ENCODE results near the gene SELENOM. TPM values are rescaled to one million over a fixed set of nuclear protein-coding genes. Genes with fewer than 3 reads are reported as not detected.
"Not testable (repeated sequence)": the region's sequence is repeated elsewhere in the genome, so short reads cannot be mapped to it uniquely, and the experiment has no call there.

Gene SELENOM
- total RNA-seq, 1 donor from 2014 or later = 228 TPM

- H3K4me3 Mint-ChIP-seq (ENCODE audit: unreplicated experiment) = no peak overlapping the region
- no peaks in the 10 kb centered on the region for H3K9me3 Mint-ChIP-seq (ENCODE audit: low read depth)
- H3K4me1 Mint-ChIP-seq (ENCODE audit: low read depth) = peaks cover 6% of the 10 kb centered on the region
- H3K36me3 Mint-ChIP-seq (ENCODE audit: low read depth) = no peaks in the 10 kb centered on the region
- no peaks in the 10 kb centered on the region for H3K27me3 Mint-ChIP-seq (ENCODE audit: low read depth)
- H3K27ac Mint-ChIP-seq (ENCODE audit: unreplicated experiment) = no peak overlapping the region
- DNase-seq (ENCODE audit: low spot score) = no peak
- TF ChIP-seq CTCF (IDR thresholded peaks at IDR 0.05) = no peak
These were observed 44.7 kb downstream of the SELENOM start for GRCh38 chr22:31062566-31063230.

GRCh38 chr22:31059663-31060062, 47.7 kb downstream of the SELENOM start:
- H3K27me3 Mint-ChIP-seq (ENCODE audit: low read depth); H3K36me3 Mint-ChIP-seq (ENCODE audit: low read depth); H3K4me3 Mint-ChIP-seq (ENCODE audit: unreplicated experiment); H3K9me3 Mint-ChIP-seq (ENCODE audit: low read depth); DNase-seq (ENCODE audit: low spot score); H3K27ac Mint-ChIP-seq (ENCODE audit: unreplicated experiment): not testable (repeated sequence)
- H3K4me1 Mint-ChIP-seq (ENCODE audit: low read depth) = peaks cover 19% of the 10 kb centered on the region

- TF ChIP-seq CTCF (IDR thresholded peaks at IDR 0.05) = no peak
- no peak overlapping the region for H3K27ac Mint-ChIP-seq (ENCODE audit: unreplicated experiment)
These were observed 50.3 kb downstream of the SELENOM start for GRCh38 chr22:31056986-31057599.

GRCh38 chr22:31055635-31056159, 51.7 kb downstream of the SELENOM start:
- H3K27ac Mint-ChIP-seq (ENCODE audit: unreplicated experiment) = peak overlapping the region; percentile 67
- H3K4me1 Mint-ChIP-seq (ENCODE audit: low read depth) = peaks cover 19% of the 10 kb centered on the region

More at GRCh38 chr22:31056986-31057599, 50.3 kb downstream of the SELENOM start:
- Mint-ChIP-seq H3K4me3 (ENCODE audit: unreplicated experiment) (no peak overlapping the region), H3K9me3 (ENCODE audit: low read depth) (no peaks in the 10 kb centered on the region), H3K36me3 (ENCODE audit: low read depth) (no peaks in the 10 kb centered on the region), H3K4me1 (ENCODE audit: low read depth) (peaks cover 19% of the 10 kb centered on the region), H3K27me3 (ENCODE audit: low read depth) (no peaks in the 10 kb centered on the region)
- DNase-seq (ENCODE audit: low spot score) = no peak

GRCh38 chr22:31055117-31055634, 52.2 kb downstream of the SELENOM start:
- H3K27me3 Mint-ChIP-seq (ENCODE audit: low read depth) = no peaks in the 10 kb centered on the region
- H3K27ac Mint-ChIP-seq (ENCODE audit: unreplicated experiment) = peak overlapping the region; percentile 67
- no peak overlapping the region for H3K4me3 Mint-ChIP-seq (ENCODE audit: unreplicated experiment)
- H3K4me1 Mint-ChIP-seq (ENCODE audit: low read depth) = peaks cover 19% of the 10 kb centered on the region
- H3K36me3 Mint-ChIP-seq (ENCODE audit: low read depth) = no peaks in the 10 kb centered on the region
- DNase-seq (ENCODE audit: low spot score) = no peak
- H3K9me3 Mint-ChIP-seq (ENCODE audit: low read depth) = no peaks in the 10 kb centered on the region
- no peak for TF ChIP-seq CTCF (IDR thresholded peaks at IDR 0.05)

More at GRCh38 chr22:31055635-31056159, 51.7 kb downstream of the SELENOM start:
- no peak for TF ChIP-seq CTCF (IDR thresholded peaks at IDR 0.05)
- Mint-ChIP-seq H3K27me3 (ENCODE audit: low read depth) (no peaks in the 10 kb centered on the region), H3K36me3 (ENCODE audit: low read depth) (no peaks in the 10 kb centered on the region), H3K4me3 (ENCODE audit: unreplicated experiment) (no peak overlapping the region), H3K9me3 (ENCODE audit: low read depth) (no peaks in the 10 kb centered on the region)
- DNase-seq (ENCODE audit: low spot score) = peak; percentile 93

Other genes starting within 250 kb of the SELENOM start
- 29.3 to 31.6 TPM (median 29.6 TPM) in 3 replicates for gene MORC2, start 138.8 kb downstream of the SELENOM start, total RNA-seq
- gene TUG1, start 138.3 kb downstream of the SELENOM start, total RNA-seq = 74.7 to 81.4 TPM (median 76.8 TPM) in 3 replicates
- 37.9 to 58.1 TPM (median 47.2 TPM) in 3 replicates for gene SMTN, start 26.2 kb downstream of the SELENOM start, total RNA-seq
- gene INPP5J, start 15.4 kb upstream of the SELENOM start, total RNA-seq = 3.5 to 5.9 TPM (median 5.2 TPM) in 3 replicates
- gene PLA2G3, start 32.9 kb upstream of the SELENOM start, total RNA-seq = 0.07 to 0.13 TPM in 2 of 3 replicates, not detected in the other
- 28.6 to 36.9 TPM (median 35.8 TPM) in 3 replicates for gene RNF185, start 52.6 kb upstream of the SELENOM start, total RNA-seq
- gene LIMK2, start 104.7 kb upstream of the SELENOM start, total RNA-seq = 54.4 to 91.0 TPM (median 58.6 TPM) in 3 replicates
- gene PIK3IP1, start 184.9 kb upstream of the SELENOM start, total RNA-seq = 5.0 to 6.8 TPM (median 5.6 TPM) in 3 replicates
- 18.6 to 19.9 TPM (median 18.9 TPM) in 3 replicates for gene PATZ1, start 238.8 kb upstream of the SELENOM start, total RNA-seq

Measured in chondrocyte (in vitro differentiated cells).